IMR-90 (cell line): ENCODE results near the gene PREB.

ENCODE experiments used
- BHLHE40 ChIP-seq: fragments of 150-350 bp; IDR thresholded peaks from 2 replicates; pipeline ENCODE4 v1.6.1; 2016; ENCODE audit warnings: mild to moderate bottlenecking, low read depth, low read length
- CEBPB ChIP-seq: IDR thresholded peaks from 2 replicates; pipeline ENCODE4 v1.6.1; 2012; ENCODE audit warnings: low read depth, low read length, improper control_type of control experiment
- FOS ChIP-seq: fragments of 150-350 bp; IDR thresholded peaks from 2 replicates; pipeline ENCODE4 v1.6.1; 2016; ENCODE audit warnings: low read depth, low read length
- MAFK ChIP-seq: IDR thresholded peaks from 2 replicates; pipeline ENCODE4 v1.6.1; 2012; ENCODE audit warnings: low read depth, low read length, improper control_type of control experiment
- MXI1 ChIP-seq: IDR thresholded peaks from 2 replicates; pipeline ENCODE4 v1.6.1; 2012; ENCODE audit warnings: low read depth, mild to moderate bottlenecking, low read length, moderate library complexity, borderline replicate concordance
- POLR2A ChIP-seq: IDR thresholded peaks from 2 replicates; pipeline ENCODE4 v1.6.1; 2012; ENCODE audit warnings: mild to moderate bottlenecking, low read depth, low read length
- RAD21 ChIP-seq: IDR thresholded peaks from 2 replicates; pipeline ENCODE4 v1.6.1; 2012; ENCODE audit warnings: low read length, improper control_type of control experiment
- RCOR1 ChIP-seq: IDR thresholded peaks from 2 replicates; pipeline ENCODE4 v1.6.1; 2012; ENCODE audit warnings: mild to moderate bottlenecking, low read length, improper control_type of control experiment; ENCODE audit not compliant: insufficient replicate concordance
- RFX5 ChIP-seq: IDR thresholded peaks from 2 replicates; pipeline ENCODE4 v1.8.0; 2012; ENCODE audit warnings: low read depth, mild to moderate bottlenecking, low read length, moderate library complexity
- SMC3 ChIP-seq: fragments of 150-350 bp; IDR thresholded peaks from 2 replicates; pipeline ENCODE4 v1.6.1; 2016; ENCODE audit warnings: low read depth, mild to moderate bottlenecking, antibody characterized with exemption, low read length, moderate library complexity
- TF ChIP-seq, protein P1 (sequence below): conservative IDR thresholded peaks from 2 replicates; pipeline ENCODE4 v1.5.1; 2012; ENCODE audit warnings: mild to moderate bottlenecking, low read depth, low read length, improper control_type of control experiment
- TF ChIP-seq, protein P2 (sequence below): fragments of 150-350 bp; IDR thresholded peaks from 2 replicates; pipeline ENCODE4 v1.6.1; 2017; ENCODE audit warnings: mild to moderate bottlenecking, antibody characterized with exemption, low read length, low read depth

DNA sequence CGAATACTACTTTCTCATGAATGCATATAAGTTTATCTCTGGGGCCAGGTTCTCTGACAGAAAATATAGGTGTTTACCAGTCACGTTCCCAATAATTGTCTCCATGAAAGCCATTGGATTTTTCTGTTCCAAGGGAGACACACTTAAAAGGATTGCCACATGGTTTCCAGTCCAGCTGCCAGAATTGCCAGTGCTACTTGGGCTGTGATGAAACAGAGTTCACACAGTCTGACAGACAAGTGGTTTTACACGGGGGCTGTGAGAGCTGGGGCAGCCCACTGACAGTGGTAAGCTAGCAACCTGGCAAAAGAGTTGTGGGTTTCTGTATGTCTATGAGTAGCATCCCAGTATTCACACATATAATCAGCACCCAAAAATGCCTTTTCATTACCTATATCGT is 49.7 kb upstream of the PREB start:
- TF ChIP-seq, protein P1, sequence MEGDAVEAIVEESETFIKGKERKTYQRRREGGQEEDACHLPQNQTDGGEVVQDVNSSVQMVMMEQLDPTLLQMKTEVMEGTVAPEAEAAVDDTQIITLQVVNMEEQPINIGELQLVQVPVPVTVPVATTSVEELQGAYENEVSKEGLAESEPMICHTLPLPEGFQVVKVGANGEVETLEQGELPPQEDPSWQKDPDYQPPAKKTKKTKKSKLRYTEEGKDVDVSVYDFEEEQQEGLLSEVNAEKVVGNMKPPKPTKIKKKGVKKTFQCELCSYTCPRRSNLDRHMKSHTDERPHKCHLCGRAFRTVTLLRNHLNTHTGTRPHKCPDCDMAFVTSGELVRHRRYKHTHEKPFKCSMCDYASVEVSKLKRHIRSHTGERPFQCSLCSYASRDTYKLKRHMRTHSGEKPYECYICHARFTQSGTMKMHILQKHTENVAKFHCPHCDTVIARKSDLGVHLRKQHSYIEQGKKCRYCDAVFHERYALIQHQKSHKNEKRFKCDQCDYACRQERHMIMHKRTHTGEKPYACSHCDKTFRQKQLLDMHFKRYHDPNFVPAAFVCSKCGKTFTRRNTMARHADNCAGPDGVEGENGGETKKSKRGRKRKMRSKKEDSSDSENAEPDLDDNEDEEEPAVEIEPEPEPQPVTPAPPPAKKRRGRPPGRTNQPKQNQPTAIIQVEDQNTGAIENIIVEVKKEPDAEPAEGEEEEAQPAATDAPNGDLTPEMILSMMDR, result no peak
- TF ChIP-seq POLR2A (no peak), FOS (no peak), MXI1 (no peak), RAD21 (no peak), SMC3 (no peak), CEBPB (0 out of 2 replicates have a peak, but pooled peaks have one; percentile 2), MAFK (no peak), RFX5 (no peak), BHLHE40 (no peak), RCOR1 (no peak)
- TF ChIP-seq, protein P2, sequence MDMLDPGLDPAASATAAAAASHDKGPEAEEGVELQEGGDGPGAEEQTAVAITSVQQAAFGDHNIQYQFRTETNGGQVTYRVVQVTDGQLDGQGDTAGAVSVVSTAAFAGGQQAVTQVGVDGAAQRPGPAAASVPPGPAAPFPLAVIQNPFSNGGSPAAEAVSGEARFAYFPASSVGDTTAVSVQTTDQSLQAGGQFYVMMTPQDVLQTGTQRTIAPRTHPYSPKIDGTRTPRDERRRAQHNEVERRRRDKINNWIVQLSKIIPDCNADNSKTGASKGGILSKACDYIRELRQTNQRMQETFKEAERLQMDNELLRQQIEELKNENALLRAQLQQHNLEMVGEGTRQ, result no peak
